GM12892 (cell line): Measurements from ENCODE around the gene BICC1.

Source experiments
- POLR2A ChIP-seq: IDR thresholded peaks from 2 replicates; pipeline ENCODE4 v1.6.1; 2011; ENCODE audit warnings: low read depth, low read length, control low read depth
- POLR2AphosphoS5 ChIP-seq: IDR thresholded peaks from 2 replicates; pipeline ENCODE4 v1.6.1; 2011; ENCODE audit warnings: low read depth, low read length, control low read depth

- no peak for TF ChIP-seq POLR2AphosphoS5
- no peak for TF ChIP-seq POLR2A
These were observed 182.3 kb downstream of the BICC1 start for GRCh38 chr10:58695022-58695421.
